Measurements from ENCODE around the gene PLEKHG1.

DNA sequence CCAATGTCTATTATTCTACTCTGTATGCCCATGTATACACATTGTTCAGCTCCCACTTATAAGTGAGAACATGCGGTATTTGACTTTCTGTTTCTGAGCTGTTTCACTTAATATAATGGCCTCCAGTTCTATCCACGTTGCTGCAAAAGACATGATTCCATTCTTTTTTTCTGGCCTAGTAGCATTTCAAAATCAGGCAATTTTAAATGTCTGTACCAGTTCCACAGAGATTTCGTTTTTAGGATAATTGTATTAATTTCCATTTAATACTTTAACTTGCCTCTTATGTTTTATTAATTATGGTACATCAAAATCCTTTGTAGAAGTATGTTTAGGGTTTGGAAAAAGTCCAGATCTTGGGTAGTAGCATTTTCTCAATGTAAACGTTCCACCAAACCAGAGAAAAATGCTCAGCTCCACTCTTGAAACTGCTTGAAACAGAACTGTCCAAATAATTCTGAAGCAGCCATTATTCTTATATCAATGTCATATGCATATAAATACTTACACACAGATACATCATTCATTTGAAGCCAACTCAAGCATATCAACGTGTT, 42.6 kb upstream of the PLEKHG1 start:
- TF ChIP-seq, protein P1, sequence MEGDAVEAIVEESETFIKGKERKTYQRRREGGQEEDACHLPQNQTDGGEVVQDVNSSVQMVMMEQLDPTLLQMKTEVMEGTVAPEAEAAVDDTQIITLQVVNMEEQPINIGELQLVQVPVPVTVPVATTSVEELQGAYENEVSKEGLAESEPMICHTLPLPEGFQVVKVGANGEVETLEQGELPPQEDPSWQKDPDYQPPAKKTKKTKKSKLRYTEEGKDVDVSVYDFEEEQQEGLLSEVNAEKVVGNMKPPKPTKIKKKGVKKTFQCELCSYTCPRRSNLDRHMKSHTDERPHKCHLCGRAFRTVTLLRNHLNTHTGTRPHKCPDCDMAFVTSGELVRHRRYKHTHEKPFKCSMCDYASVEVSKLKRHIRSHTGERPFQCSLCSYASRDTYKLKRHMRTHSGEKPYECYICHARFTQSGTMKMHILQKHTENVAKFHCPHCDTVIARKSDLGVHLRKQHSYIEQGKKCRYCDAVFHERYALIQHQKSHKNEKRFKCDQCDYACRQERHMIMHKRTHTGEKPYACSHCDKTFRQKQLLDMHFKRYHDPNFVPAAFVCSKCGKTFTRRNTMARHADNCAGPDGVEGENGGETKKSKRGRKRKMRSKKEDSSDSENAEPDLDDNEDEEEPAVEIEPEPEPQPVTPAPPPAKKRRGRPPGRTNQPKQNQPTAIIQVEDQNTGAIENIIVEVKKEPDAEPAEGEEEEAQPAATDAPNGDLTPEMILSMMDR (IDR thresholded peaks at IDR 0.05; ENCODE audit: insufficient read depth, low read length, poor library complexity, severe bottlenecking) = no peak
- no peak for TF ChIP-seq EZH2phosphoT487 (conservative IDR thresholded peaks at IDR 0.05; ENCODE audit: low read length)
